Testis (tissue), 3 donors: Measurements from ENCODE around the gene BLCAP. TPM values are rescaled to one million over a fixed set of nuclear protein-coding genes. Genes with fewer than 3 reads are reported as not detected.
"Not testable (repeated sequence)": the region's sequence is repeated elsewhere in the genome, so short reads cannot be mapped to it uniquely, and the experiment has no call there.

Source experiments
- DNase-seq: peaks from one replicate; pipeline ENCODE4 v3.0.0-alpha.2; 2019
- H3K27ac ChIP-seq, 2 donors: fragments of 200-600 bp; sonication (generic); one replicate each; pipeline ENCODE4 v1.5.1; 2019
- H3K27me3 ChIP-seq: fragments of 200-600 bp; sonication (generic); one replicate; pipeline ENCODE4 v1.5.1; 2019
- H3K36me3 ChIP-seq: fragments of 200-600 bp; sonication (generic); one replicate; pipeline ENCODE4 v1.5.1; 2017; ENCODE audit warnings: low read depth; ENCODE audit errors: missing control alignments
- H3K4me1 ChIP-seq: fragments of 200-600 bp; sonication (generic); one replicate; pipeline ENCODE4 v1.5.1; 2019
- H3K4me3 ChIP-seq, 2 donors: fragments of 200-600 bp; sonication (generic); one replicate each; pipeline ENCODE4 v1.5.1; 2017 to 2019
- H3K9me3 ChIP-seq: fragments of 200-600 bp; sonication (generic); one replicate; pipeline ENCODE4 v1.5.1; 2017
- CTCF ChIP-seq, 3 experiments: fragments of 450-650 bp in 2 of 3; fragments of 200-600 bp in 1 of 3; sonication (generic) in 1 of 3; IDR thresholded peaks; one replicate each; pipeline ENCODE4 v1.5.1; 2016 to 2019; ENCODE audit warnings: antibody characterized with exemption in 3 of 3, mild to moderate bottlenecking in 2 of 3, moderate library complexity in 1 of 3
- POLR2A ChIP-seq: fragments of 450-650 bp; IDR thresholded peaks from one replicate; pipeline ENCODE4 v1.6.1; 2017; ENCODE audit warnings: antibody characterized with exemption, mild to moderate bottlenecking, moderate library complexity
- WGBS, 2 donors: methylation state at CpG; one replicate each; pipeline ENCODE4 v1.1.5; 2018; 5-methylcytosine and 5-hydroxymethylcytosine counted together
- intact Hi-C: fragments of 100-400 bp; cut with DNase I; formaldehyde crosslinking; loops from one replicate; pipeline ENCODE4 v1.15.1; 2023; ENCODE audit warnings: low total_unique reads
- polyA plus RNA-seq: library from polyadenylated mRNA; stranded (reverse); fragments of 350-450 nt; fragmentation: Illumina TruSeq; extraction: RNeasy Lipid Tissue Mini Kit (QIAGEN cat#74804); gene quantifications from one replicate; pipeline ENCODE4 v1.2.3, GENCODE V29; 2014; ENCODE audit warnings: low read depth, low replicate concordance; ENCODE audit not compliant: insufficient read depth
- total RNA-seq, 2 donors: library from RNA; depleted of rRNA; stranded (reverse); fragments of >200 nt; gene quantifications; one replicate each; pipeline ENCODE4 v1.2.3, GENCODE V29; 2016

The BLCAP gene
- total and polyA plus RNA-seq, 3 donors from 2014 or later, result 76.9 to 83.6 (median 80.0) TPM

GRCh38 chr20:37494796-37495195, 32.9 kb downstream of the BLCAP start:
- TF ChIP-seq CTCF (IDR thresholded peaks at IDR 0.05) (no peak), POLR2A (no peak)

GRCh38 chr20:37494301-37494700, 33.4 kb downstream of the BLCAP start:
- no peak overlapping the region for H3K27ac ChIP-seq
- H3K4me1 ChIP-seq, result no peaks in the 10 kb centered on the region
- intact Hi-C loops, result no loop called here
- H3K9me3 ChIP-seq, result no peaks in the 10 kb centered on the region
- H3K4me3 ChIP-seq, result no peak overlapping the region
- H3K27me3 ChIP-seq, result no peaks in the 10 kb centered on the region
- TF ChIP-seq CTCF (IDR thresholded peaks at IDR 0.05) (no peak), POLR2A (no peak)
- WGBS, 2 donors, result 90 to 92% methylated on average over 8 of the region's 8 CpGs
- no peaks in the 10 kb centered on the region for H3K36me3 ChIP-seq
- DNase-seq, result no peak

More at GRCh38 chr20:37494796-37495195, 32.9 kb downstream of the BLCAP start:
- intact Hi-C loops, result no loop called here
- no peaks in the 10 kb centered on the region for H3K9me3 ChIP-seq
- no peaks in the 10 kb centered on the region for H3K27me3 ChIP-seq
- no peak overlapping the region for H3K27ac ChIP-seq
- DNase-seq, result no peak
- 82 to 89% methylated on average over 5 of the region's 5 CpGs for WGBS, 2 donors
- no peaks in the 10 kb centered on the region for H3K36me3 ChIP-seq
- no peaks in the 10 kb centered on the region for H3K4me1 ChIP-seq
- H3K4me3 ChIP-seq, result no peak overlapping the region

GRCh38 chr20:37492945-37493344, 34.7 kb downstream of the BLCAP start:
- no peak for TF ChIP-seq CTCF (IDR thresholded peaks at IDR 0.05)
- TF ChIP-seq POLR2A, result no peak
- WGBS, 2 donors, result 76 to 100% methylated on average over 2 of the region's 2 CpGs
- no peaks in the 10 kb centered on the region for H3K36me3 ChIP-seq
- DNase-seq, result no peak
- no peak overlapping the region for H3K4me3 ChIP-seq
- no peak overlapping the region for H3K27ac ChIP-seq
- H3K9me3 ChIP-seq, result no peaks in the 10 kb centered on the region
- H3K4me1 ChIP-seq, result no peaks in the 10 kb centered on the region
- intact Hi-C loops, result no loop called here
- H3K27me3 ChIP-seq, result no peaks in the 10 kb centered on the region

- Histone ChIP-seq H3K4me1 (no peaks in the 10 kb centered on the region), H3K27ac (no peak overlapping the region), H3K4me3 (no peak overlapping the region), H3K27me3 (no peaks in the 10 kb centered on the region), H3K36me3 (no peaks in the 10 kb centered on the region), H3K9me3 (no peaks in the 10 kb centered on the region)
- no peak for DNase-seq
- TF ChIP-seq POLR2A (no peak), CTCF (IDR thresholded peaks at IDR 0.05) (no peak)
- intact Hi-C loops, result no loop called here
- WGBS, 2 donors, result 69 to 89% methylated on average over 4 to 6 of the region's 6 CpGs
Observed at GRCh38 chr20:37492096-37492625, 35.5 kb downstream of the BLCAP start.

GRCh38 chr20:37490663-37491350, 36.9 kb downstream of the BLCAP start:
- no peak for DNase-seq
- Histone ChIP-seq H3K27me3 (no peaks in the 10 kb centered on the region), H3K4me3 (no peak overlapping the region), H3K36me3 (no peaks in the 10 kb centered on the region), H3K4me1 (no peaks in the 10 kb centered on the region), H3K27ac (no peak overlapping the region), H3K9me3 (no peaks in the 10 kb centered on the region)
- 82 to 87% methylated on average over 7 of the region's 7 CpGs for WGBS, 2 donors
- intact Hi-C loops, result no loop called here
- no peak for TF ChIP-seq POLR2A
- no peak for TF ChIP-seq CTCF (IDR thresholded peaks at IDR 0.05)

GRCh38 chr20:37486209-37486608, 41.5 kb downstream of the BLCAP start:
- 79 to 100% methylated on average over 1 of the region's 1 CpG for WGBS, 2 donors
- intact Hi-C loops, H3K9me3 ChIP-seq, H3K27me3 ChIP-seq, H3K4me1 ChIP-seq, H3K36me3 ChIP-seq, DNase-seq, H3K27ac ChIP-seq, H3K4me3 ChIP-seq: not testable (repeated sequence)
